Activated CD4-positive, alpha-beta T cell treated with anti-CD3 and anti-CD28 coated beads for 24 hours (primary cell): ENCODE data around the gene TMA7B.

Source experiments
- DNase-seq, 2 donors: peaks; one replicate each; pipeline ENCODE4 v3.0.0-alpha.2; 2020; ENCODE audit warnings: low read depth in 2 of 2

Gene TMA7B

GRCh38 chr22:40001800-40002577 is 41.8 kb downstream of the TMA7B start:
- no peak for DNase-seq

DNA sequence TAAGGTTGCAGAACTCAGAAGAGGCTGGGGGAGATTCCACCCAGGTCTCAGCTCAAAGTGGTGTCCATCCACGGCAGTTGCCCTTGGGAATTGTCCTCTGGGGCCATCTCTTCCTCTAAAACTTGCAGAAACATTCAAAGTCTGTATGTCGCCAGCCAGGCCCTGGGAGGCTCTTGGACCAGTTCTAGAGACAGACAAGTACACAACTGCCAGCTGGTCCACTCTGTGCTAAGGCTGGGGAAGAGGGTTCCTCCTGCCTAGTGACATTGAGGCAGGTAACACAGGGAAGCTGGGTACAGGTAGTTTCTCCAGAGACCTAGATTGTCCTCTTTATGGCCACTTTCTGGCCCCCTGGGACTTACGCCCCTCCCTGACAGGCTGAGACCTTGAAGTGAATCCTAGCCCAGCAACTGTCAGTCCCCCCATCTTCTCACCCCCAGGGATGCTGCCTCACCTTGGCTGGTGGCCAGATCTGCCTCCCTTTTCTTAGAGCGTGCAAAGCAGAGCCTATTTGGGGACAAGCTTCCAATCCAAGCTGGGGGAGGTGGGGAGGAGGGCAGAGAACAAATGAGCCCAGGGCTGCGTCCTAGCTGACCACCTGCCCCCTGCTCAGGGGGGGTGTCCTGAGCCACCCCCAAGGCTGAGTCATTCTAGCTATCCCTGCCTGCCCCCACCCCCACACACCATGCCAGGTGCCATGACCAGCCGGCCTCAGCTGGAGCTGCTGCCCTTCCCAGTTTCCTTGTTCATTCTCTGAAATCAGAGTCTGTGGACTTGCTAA is 42.9 kb downstream of the TMA7B start:
- no peak for DNase-seq

GRCh38 chr22:40004836-40005235 is 44.6 kb downstream of the TMA7B start:
- DNase-seq, result no peak

DNA sequence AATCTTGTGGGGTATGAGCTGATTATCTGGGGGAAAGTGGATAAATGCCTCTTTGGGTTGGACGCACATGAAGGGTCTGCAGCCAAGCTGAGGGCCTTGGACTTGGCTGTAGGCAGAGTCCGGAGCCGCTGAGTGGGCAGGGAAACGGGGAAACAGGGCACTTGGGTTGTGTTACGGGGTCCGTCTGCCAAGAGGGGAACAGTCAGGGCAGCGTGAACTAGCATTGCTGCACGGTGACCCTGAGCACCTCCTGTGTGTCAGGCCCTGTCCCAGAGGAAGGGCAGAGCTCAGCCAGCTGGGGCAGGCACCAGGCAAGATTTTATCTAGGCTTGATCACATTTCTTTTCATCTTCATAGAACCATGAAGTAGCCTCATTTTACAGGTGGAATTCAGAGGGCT is 46.4 kb downstream of the TMA7B start:
- no peak for DNase-seq

DNA sequence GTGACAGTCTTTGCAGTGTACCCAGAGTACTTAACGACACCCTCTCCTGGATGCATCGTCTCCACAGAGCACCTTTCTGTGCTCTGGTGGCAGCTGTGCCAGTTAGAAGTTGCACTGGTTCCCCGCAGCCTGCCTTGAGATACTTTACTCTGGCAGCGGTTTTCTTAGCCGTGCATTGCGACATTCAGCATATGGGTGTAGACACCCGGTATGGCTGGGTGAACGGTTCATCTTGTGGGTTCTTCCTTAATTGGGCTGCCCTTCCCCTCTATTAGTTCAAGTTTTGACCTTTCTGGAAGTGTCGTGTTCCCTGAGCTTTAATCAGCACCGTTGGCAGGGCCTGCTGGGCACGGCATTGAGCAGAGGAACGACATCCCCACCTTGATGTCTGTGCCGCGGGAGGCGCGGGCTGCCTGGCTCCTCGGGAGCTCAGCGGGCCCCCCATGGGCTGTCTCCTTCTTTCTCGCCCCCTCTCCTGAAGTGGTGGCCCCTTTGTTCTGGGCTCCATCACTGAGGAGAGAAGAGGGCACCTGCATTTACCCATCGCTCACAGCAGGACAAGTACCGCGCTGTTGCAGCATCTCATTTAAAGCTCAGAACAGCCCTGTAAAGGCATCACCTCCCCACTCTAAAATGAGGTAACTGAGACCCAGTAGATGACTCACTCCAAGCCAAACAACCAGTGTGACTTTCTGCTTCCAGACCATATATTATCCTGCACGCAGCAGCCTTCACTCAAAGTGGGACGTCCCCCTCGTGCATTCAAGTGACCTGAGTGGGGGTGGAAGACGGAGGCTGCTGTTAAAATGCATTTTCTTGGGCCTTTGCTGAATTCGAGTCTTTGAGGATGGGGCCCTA is 47.9 kb downstream of the TMA7B start:
- DNase-seq, result no peak

DNA sequence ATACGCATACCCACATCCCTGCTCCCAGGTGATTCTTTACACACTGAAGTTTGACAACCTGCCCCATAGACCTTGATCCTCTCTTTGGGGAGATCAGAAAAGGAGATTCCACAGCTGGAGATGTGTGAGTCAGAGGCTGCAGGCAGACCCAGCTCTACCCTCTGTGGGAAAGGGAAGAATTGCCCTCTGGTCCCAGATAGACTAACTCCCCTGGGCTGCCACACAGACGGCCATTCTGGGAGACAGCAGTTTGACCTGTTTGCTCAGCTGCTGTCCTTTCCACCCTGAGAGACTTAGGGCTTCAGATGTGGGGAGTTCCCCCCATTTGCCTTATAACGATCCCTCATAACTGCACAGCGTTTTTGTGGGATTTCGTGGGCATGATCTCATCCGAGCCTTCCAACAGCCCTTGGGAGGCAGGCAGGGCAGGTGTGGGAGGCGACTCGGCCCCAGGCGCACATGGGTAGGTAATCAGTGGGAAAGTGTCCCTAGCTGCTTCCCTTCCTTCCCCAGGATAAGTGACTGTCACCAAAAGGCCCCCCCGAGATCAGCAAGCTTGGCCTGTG is 48.6 kb downstream of the TMA7B start:
- no peak for DNase-seq

DNA sequence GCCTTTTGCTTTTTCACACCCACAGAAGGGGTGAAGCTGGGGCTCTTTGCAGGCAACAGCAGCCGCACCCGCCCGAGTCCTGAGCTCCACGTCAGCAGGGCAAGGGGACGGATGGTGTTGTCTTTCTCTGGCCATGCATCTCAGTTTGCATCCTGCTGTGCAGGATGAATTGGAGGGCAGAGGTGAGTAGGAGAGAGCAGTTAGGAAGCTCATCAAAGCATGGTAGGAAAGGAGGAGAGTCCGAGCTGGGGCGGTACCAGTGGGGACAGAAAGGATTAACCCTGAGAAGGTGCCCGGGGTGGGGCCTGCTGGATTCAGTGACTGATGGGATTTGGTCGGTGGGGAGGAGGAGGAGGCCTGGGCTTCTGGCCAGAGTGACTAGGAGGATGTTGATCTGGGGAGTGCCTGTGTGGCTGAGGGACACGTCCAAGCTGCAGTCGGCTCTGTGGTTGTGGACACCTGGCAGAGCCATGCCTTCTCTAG is 49.1 kb downstream of the TMA7B start:
- no peak for DNase-seq

DNA sequence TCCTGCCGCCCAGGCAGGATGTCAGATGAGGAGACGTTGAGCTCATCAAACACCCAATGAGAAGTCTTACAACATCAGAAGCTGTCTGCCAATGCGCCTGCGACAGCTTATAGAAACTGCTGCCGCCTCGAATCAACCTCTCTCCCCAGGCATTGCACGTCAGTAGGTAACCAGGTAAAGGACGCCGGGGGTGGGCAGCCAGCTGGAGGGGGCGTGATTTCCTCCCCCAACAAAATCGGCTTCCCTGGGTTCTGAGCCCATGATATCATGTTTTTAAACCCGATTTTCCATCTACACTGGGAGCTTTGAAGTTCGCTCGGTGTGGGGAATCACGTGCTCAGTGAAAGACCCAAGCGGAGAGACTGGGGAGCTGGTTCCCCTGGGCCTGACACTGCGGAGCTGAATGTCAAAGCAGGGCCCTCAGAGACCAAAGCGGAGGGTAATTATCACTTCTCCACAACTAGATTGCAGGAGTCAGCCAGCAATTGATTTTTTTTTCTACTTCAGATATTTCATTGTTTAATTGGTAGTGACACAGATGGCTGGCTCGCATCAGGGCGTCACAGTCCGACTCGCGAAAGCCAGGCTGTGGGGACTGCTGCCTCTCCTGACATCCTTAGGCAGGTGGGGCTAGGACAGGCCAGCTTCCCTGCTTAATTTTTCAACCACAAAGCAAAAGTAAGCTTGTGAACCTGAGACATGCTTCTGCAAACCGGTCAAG is 49.9 kb downstream of the TMA7B start:
- no peak for DNase-seq

DNA sequence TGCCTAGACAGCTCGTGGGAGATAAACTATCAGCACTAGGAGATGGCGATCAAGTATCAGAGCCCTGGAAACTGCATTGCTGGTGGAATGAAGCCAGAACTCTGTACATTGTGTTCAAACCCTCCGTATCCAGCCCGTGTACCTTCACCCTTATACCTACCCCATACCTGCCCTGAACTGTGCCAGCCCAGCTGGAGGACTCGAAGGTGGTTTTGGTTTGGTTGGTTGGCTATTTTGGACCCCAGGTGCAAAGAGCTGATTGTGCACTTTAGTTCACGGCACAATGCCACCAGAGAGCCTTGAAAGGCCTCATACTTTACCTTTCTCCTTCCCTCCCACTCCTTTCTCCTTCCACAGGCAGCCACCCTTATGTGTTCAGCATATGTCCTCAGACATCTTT is 50.5 kb downstream of the TMA7B start:
- no peak for DNase-seq
